Activated CD8-positive, alpha-beta T cell treated with anti-CD3 and anti-CD28 coated beads for 36 hours (primary cell): ENCODE measurements around the gene TGM1. TPM values are rescaled to one million over a fixed set of nuclear protein-coding genes. Genes with fewer than 3 reads are reported as not detected.

Source experiments
- ATAC-seq: fragments of 200-7000 bp; cut with Tn5 transposase; one replicate; pipeline ENCODE4 v1.10.0; 2021; ENCODE audit warnings: mild to moderate bottlenecking, moderate library complexity
- CTCF ChIA-PET: fragments of 350-600 bp; sonication (Branson Sonifier 250); formaldehyde crosslinking; loops from one replicate; lab custom pipeline; 2021; ENCODE audit warnings: antibody characterized with exemption; lab: Charles Lee
- POLR2A ChIA-PET: fragments of 350-600 bp; sonication (Branson Sonifier 250); formaldehyde crosslinking; loops from one replicate; lab custom pipeline; 2021; ENCODE audit warnings: antibody characterized with exemption; lab: Charles Lee
- DNase-seq: peaks from one replicate; pipeline ENCODE4 v3.0.0-alpha.2; 2020
- H3K27ac Mint-ChIP-seq: one replicate; pipeline ENCODE4 v1.8.0; 2021; ENCODE audit warnings: mild to moderate bottlenecking, mixed read lengths
- H3K27me3 Mint-ChIP-seq: one replicate; pipeline ENCODE4 v1.8.0; 2021; ENCODE audit warnings: mixed read lengths
- H3K36me3 Mint-ChIP-seq: one replicate; pipeline ENCODE4 v1.8.0; 2021; ENCODE audit warnings: low read depth, mixed read lengths
- H3K4me1 Mint-ChIP-seq: one replicate; pipeline ENCODE4 v1.8.0; 2021; ENCODE audit warnings: low read depth, mixed read lengths
- H3K4me3 Mint-ChIP-seq: one replicate; pipeline ENCODE4 v1.8.0; 2021; ENCODE audit warnings: mild to moderate bottlenecking, moderate library complexity, mixed read lengths
- H3K9me3 Mint-ChIP-seq: one replicate; pipeline ENCODE4 v1.8.0; 2021; ENCODE audit warnings: mixed read lengths
- intact Hi-C: fragments of 100-400 bp; cut with micrococcal nuclease; formaldehyde crosslinking; loops from one replicate; pipeline ENCODE4 v1.10.0; 2022
- total RNA-seq, 2 experiments: library from RNA; stranded (reverse); gene quantifications; one replicate each; pipeline ENCODE4 v1.2.3, GENCODE V29; 2021
- TF ChIP-seq, protein P1 (sequence below): fragments of 200-600 bp; IDR thresholded peaks from one replicate; pipeline ENCODE4 v1.8.0; 2022; ENCODE audit warnings: antibody characterized with exemption, mild to moderate bottlenecking

TGM1 gene
- total RNA-seq, 2 experiments from 2014 or later: 3.0 to 3.1 TPM

DNA sequence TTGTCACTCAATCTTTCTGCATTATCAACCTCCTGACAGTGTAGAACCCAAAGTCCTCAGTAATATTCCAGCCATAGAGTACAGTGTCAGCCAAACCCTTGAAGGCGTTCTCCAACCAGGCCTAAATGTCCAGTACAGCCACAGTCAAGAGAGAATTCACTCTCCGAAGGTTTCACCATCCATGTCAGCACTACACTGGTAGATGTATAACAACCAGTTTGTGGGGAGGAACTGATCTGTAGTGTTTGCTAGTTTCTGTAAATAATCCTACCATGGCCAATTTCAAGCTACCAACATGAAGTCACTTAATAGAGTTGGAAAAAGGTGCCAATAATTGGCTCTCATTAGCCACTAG, 46.7 kb downstream of the TGM1 start:
- ChIA-PET CTCF (interaction anchor here (0.9 to 3.6 kb wide), 15 partner anchors 9 to 215 kb away, joined by 3 to 25 read pairs (median 5); partner anchors contain the start of genes IRF9, LTB4R, LTB4R2 and TINF2), POLR2A (interaction anchor here (1.1 to 4.1 kb wide), 12 partner anchors 9 to 214 kb away, joined by 3 to 41 read pairs (median 5); partner anchors contain the start of genes DHRS1, GMPR2, IPO4 and IRF9)
- Mint-ChIP-seq H3K4me3 (peak overlapping the region; percentile 97), H3K27ac (peak overlapping the region; percentile 98), H3K4me1 (peaks cover 38% of the 10 kb centered on the region), H3K27me3 (no peaks in the 10 kb centered on the region), H3K9me3 (no peaks in the 10 kb centered on the region), H3K36me3 (peaks cover 31% of the 10 kb centered on the region)
- intact Hi-C loops: no loop called here
- no peak for DNase-seq
- TF ChIP-seq, protein P1, sequence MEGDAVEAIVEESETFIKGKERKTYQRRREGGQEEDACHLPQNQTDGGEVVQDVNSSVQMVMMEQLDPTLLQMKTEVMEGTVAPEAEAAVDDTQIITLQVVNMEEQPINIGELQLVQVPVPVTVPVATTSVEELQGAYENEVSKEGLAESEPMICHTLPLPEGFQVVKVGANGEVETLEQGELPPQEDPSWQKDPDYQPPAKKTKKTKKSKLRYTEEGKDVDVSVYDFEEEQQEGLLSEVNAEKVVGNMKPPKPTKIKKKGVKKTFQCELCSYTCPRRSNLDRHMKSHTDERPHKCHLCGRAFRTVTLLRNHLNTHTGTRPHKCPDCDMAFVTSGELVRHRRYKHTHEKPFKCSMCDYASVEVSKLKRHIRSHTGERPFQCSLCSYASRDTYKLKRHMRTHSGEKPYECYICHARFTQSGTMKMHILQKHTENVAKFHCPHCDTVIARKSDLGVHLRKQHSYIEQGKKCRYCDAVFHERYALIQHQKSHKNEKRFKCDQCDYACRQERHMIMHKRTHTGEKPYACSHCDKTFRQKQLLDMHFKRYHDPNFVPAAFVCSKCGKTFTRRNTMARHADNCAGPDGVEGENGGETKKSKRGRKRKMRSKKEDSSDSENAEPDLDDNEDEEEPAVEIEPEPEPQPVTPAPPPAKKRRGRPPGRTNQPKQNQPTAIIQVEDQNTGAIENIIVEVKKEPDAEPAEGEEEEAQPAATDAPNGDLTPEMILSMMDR: no peak
- ATAC-seq: no peak

DNA sequence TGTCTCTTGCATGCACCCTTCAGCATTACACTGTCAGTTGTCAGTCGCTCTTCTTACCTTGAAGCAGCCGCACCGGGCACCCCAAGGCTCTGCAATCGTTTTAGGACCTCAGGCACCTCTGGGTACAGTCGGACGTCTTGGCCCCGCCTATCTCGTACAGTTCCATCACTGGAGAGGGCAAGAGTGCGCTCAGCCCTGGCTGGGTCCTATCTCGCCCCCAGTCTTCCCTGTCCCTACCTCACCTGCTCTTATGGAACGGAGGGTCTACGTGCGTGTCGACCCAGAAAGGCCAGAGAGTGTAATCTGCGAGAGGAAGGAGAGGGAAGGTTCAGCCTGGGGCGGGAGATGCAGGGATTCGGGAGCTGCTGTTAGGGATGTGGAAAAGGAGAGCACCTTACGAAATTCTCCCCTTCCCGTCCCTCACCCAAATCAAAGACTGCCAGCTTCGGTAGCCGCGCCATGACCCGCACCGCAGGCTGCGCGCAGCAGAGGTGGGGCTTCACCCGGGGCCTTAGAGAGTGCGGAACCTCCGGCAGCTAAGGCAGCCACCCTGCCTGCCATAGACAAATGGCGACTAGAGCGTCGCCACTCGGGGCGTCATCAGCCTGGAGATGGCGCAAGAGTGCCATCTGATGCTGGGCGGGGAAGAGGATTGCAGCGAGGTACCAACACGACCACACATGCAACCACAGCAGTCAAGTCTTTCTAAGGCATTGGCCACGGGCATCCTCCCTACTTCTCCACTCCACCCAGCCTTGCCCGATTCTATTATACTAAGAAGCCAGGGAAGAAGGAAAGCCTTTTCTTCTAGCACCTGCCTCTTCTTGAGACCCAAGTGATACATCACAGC, 47.3 kb downstream of the TGM1 start, which contains the start of gene MDP1:
TSS of gene MDP1 (minus strand) at position 572 of the 850 bp plus-strand sequence. CDS start at position 461, 111 bp downstream.
- no peaks in the 10 kb centered on the region for H3K27me3 Mint-ChIP-seq
- no peaks in the 10 kb centered on the region for H3K9me3 Mint-ChIP-seq
- ChIA-PET CTCF (interaction anchor here (0.7 to 3.6 kb wide), 18 partner anchors 9 to 216 kb away, joined by 3 to 25 read pairs (median 4); partner anchors contain the start of genes DHRS1, IPO4, IRF9 and LTB4R), POLR2A (interaction anchor here (1.1 to 4.1 kb wide), 13 partner anchors 9 to 215 kb away, joined by 3 to 41 read pairs (median 5); partner anchors contain the start of genes DHRS1, GMPR2, IPO4 and IRF9)
- ATAC-seq (peak; percentile 74), DNase-seq (peak; percentile 91)
- peak within 1 kb of the TSS; percentile 97 for H3K4me3 Mint-ChIP-seq
- H3K27ac Mint-ChIP-seq: peak within 1 kb of the TSS; percentile 98
- peaks cover 33% of the 10 kb centered on the region for H3K36me3 Mint-ChIP-seq
- intact Hi-C loops: no loop called here
- H3K4me1 Mint-ChIP-seq: peaks cover 40% of the 10 kb centered on the region
- TF ChIP-seq, protein P1: peak; percentile 45

GRCh38 chr14:24213866-24214662, 48.9 kb downstream of the TGM1 start:
- peak overlapping the region; percentile 98 for H3K27ac Mint-ChIP-seq
- no peaks in the 10 kb centered on the region for H3K27me3 Mint-ChIP-seq
- H3K36me3 Mint-ChIP-seq: peaks cover 46% of the 10 kb centered on the region
- TF ChIP-seq, protein P1: peak; percentile 32
- ChIA-PET POLR2A (interaction anchor here (0.6 to 4.1 kb wide), 29 partner anchors 10 to 125 kb away, joined by 3 to 41 read pairs (median 3); partner anchors contain the start of genes CIDEB, DCAF11, DHRS1 and GMPR2), CTCF (interaction anchor here (0.7 to 4.7 kb wide), 14 partner anchors 14 to 217 kb away, joined by 3 to 25 read pairs (median 6); partner anchors contain the start of genes CIDEB, DHRS1, EMC9 and NOP9)
- intact Hi-C loops: no loop called here
- ATAC-seq (no peak), DNase-seq (no peak)
- H3K9me3 Mint-ChIP-seq: no peaks in the 10 kb centered on the region
- H3K4me1 Mint-ChIP-seq: peaks cover 45% of the 10 kb centered on the region
- H3K4me3 Mint-ChIP-seq: peak overlapping the region; percentile 97

- no peaks in the 10 kb centered on the region for H3K9me3 Mint-ChIP-seq
- ChIA-PET POLR2A (interaction anchor here (0.6 to 4.1 kb wide), 32 partner anchors 9 to 126 kb away, joined by 3 to 41 read pairs (median 3); partner anchors contain the start of genes CIDEB, DHRS1, GMPR2 and IPO4), CTCF (interaction anchor here (0.8 to 4.7 kb wide), 10 partner anchors 15 to 218 kb away, joined by 3 to 25 read pairs (median 10); partner anchors contain the start of genes CIDEB, DHRS1, NOP9 and TINF2)
- intact Hi-C loops: no loop called here
- peak within 1 kb of the TSS; percentile 97 for H3K4me3 Mint-ChIP-seq
- DNase-seq: peak; percentile 99
- peak within 1 kb of the TSS; percentile 98 for H3K27ac Mint-ChIP-seq
- H3K4me1 Mint-ChIP-seq: peaks cover 45% of the 10 kb centered on the region
- H3K27me3 Mint-ChIP-seq: no peaks in the 10 kb centered on the region
- H3K36me3 Mint-ChIP-seq: peaks cover 49% of the 10 kb centered on the region
- peak; percentile 85 for ATAC-seq
- TF ChIP-seq, protein P1: no peak
These were observed 49.8 kb downstream of the TGM1 start, which contains the start of gene CHMP4A for GRCh38 chr14:24212924-24213865. Gene CHMP4A (minus strand): TSS chr14:24213488. CDS start chr14:24213439, 49 bp downstream.
